PC-9 (cell line): ENCODE measurements around the gene LMAN2.

Experiments used
- EZH2 ChIP-seq: fragments of 200-600 bp; sonication (generic); IDR thresholded peaks from 2 replicates; pipeline ENCODE4 v1.8.0; 2017; ENCODE audit warnings: antibody characterized with exemption, low read depth
- TF ChIP-seq, protein P1 (sequence below): fragments of 200-600 bp; sonication (generic); conservative IDR thresholded peaks from 2 replicates; pipeline ENCODE4 v1.6.1; 2017; ENCODE audit warnings: mixed run types, antibody characterized with exemption, mild to moderate bottlenecking, moderate library complexity

DNA sequence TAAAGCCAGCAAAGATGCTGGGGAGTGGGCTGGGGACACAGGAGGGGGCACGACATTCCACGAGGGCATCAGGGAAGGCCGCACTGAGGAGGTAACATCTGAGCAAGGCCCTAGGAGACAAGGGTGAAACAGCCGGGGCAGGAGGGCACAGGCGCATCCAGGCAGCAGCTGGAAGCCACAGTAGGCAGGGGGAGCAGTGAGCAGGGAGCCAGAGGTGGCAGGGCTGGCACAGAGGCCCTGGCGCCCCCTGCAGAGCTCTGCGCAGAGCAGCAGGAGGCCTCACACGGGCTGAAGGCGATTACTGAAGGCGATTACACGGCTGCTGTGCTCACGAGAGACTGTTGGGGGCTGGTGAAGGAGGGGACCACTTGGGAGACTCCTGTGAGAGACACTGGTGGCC, 15.4 kb downstream of the LMAN2 start:
- TF ChIP-seq, protein P1, sequence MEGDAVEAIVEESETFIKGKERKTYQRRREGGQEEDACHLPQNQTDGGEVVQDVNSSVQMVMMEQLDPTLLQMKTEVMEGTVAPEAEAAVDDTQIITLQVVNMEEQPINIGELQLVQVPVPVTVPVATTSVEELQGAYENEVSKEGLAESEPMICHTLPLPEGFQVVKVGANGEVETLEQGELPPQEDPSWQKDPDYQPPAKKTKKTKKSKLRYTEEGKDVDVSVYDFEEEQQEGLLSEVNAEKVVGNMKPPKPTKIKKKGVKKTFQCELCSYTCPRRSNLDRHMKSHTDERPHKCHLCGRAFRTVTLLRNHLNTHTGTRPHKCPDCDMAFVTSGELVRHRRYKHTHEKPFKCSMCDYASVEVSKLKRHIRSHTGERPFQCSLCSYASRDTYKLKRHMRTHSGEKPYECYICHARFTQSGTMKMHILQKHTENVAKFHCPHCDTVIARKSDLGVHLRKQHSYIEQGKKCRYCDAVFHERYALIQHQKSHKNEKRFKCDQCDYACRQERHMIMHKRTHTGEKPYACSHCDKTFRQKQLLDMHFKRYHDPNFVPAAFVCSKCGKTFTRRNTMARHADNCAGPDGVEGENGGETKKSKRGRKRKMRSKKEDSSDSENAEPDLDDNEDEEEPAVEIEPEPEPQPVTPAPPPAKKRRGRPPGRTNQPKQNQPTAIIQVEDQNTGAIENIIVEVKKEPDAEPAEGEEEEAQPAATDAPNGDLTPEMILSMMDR, result 0 out of 2 replicates have a peak, but pooled peaks have one; percentile 34
- no peak for TF ChIP-seq EZH2
